ENCODE data around the gene GPC4. TPM values are rescaled to one million over a fixed set of nuclear protein-coding genes. Genes with fewer than 3 reads are reported as not detected.
A peak's percentile ranks its signal among the peaks of the same experiment; 100 is the strongest.

Gene GPC4
- polyA plus RNA-seq, 2 donors = 1.6 to 4.0 TPM

- H3K27ac ChIP-seq (ENCODE audit: low read depth in 2 of 2, low read length in 1 of 2) = no peak overlapping the region
- H3K4me1 ChIP-seq (ENCODE audit: control insufficient read depth in 2 of 2, insufficient read depth in 2 of 2, low read length in 1 of 2) = no peaks in the 10 kb centered on the region
- 37 to 43% methylated on average over 13 of the region's 13 CpGs for WGBS, 2 donors
- no peaks in the 10 kb centered on the region for H3K27me3 ChIP-seq (ENCODE audit: control insufficient read depth in 1 of 2, insufficient read depth in 2 of 2, low read length in 2 of 2)
- H3K9me3 ChIP-seq (ENCODE audit: control insufficient read depth in 2 of 2, insufficient read depth in 1 of 2, low read depth in 1 of 2, low read length in 1 of 2) = no peaks in the 10 kb centered on the region
- no peaks in the 10 kb centered on the region for H3K36me3 ChIP-seq (ENCODE audit: control insufficient read depth in 2 of 2, insufficient read depth in 2 of 2, low read length in 1 of 2)
- no peak overlapping the region for H3K4me3 ChIP-seq (ENCODE audit: low read depth in 1 of 2, low read length in 2 of 2)
Observed at GRCh38 chrX:133265331-133265730, 150.0 kb downstream of the GPC4 start.

- Histone ChIP-seq H3K4me3 (ENCODE audit: low read depth in 1 of 2, low read length in 2 of 2) (no peak overlapping the region), H3K4me1 (ENCODE audit: control insufficient read depth in 2 of 2, insufficient read depth in 2 of 2, low read length in 1 of 2) (no peaks in the 10 kb centered on the region), H3K27me3 (ENCODE audit: control insufficient read depth in 1 of 2, insufficient read depth in 2 of 2, low read length in 2 of 2) (peaks cover 0 to 3% of the 10 kb centered on the region in 2 donors), H3K36me3 (ENCODE audit: control insufficient read depth in 2 of 2, insufficient read depth in 2 of 2, low read length in 1 of 2) (no peaks in the 10 kb centered on the region), H3K9me3 (ENCODE audit: control insufficient read depth in 2 of 2, insufficient read depth in 1 of 2, low read depth in 1 of 2, low read length in 1 of 2) (no peaks in the 10 kb centered on the region), H3K27ac (ENCODE audit: low read depth in 2 of 2, low read length in 1 of 2) (no peak overlapping the region)
Observed at GRCh38 chrX:133258481-133258880, 156.8 kb downstream of the GPC4 start.

GRCh38 chrX:133254666-133255065 is 160.6 kb downstream of the GPC4 start:
- Histone ChIP-seq H3K36me3 (ENCODE audit: control insufficient read depth in 2 of 2, insufficient read depth in 2 of 2, low read length in 1 of 2) (no peaks in the 10 kb centered on the region), H3K4me3 (ENCODE audit: low read depth in 1 of 2, low read length in 2 of 2) (no peak overlapping the region), H3K9me3 (ENCODE audit: control insufficient read depth in 2 of 2, insufficient read depth in 1 of 2, low read depth in 1 of 2, low read length in 1 of 2) (no peaks in the 10 kb centered on the region), H3K27me3 (ENCODE audit: control insufficient read depth in 1 of 2, insufficient read depth in 2 of 2, low read length in 2 of 2) (peaks cover 0 to 5% of the 10 kb centered on the region in 2 donors), H3K27ac (ENCODE audit: low read depth in 2 of 2, low read length in 1 of 2) (no peak overlapping the region), H3K4me1 (ENCODE audit: control insufficient read depth in 2 of 2, insufficient read depth in 2 of 2, low read length in 1 of 2) (no peaks in the 10 kb centered on the region)
- WGBS, 2 donors = 66 to 73% methylated on average over 3 of the region's 3 CpGs

GRCh38 chrX:133251204-133251603 is 164.1 kb downstream of the GPC4 start:
- Histone ChIP-seq H3K27ac (ENCODE audit: low read depth in 2 of 2, low read length in 1 of 2) (peak overlapping the region in 1 of 2 donors; percentile 5), H3K4me1 (ENCODE audit: control insufficient read depth in 2 of 2, insufficient read depth in 2 of 2, low read length in 1 of 2) (no peaks in the 10 kb centered on the region), H3K27me3 (ENCODE audit: control insufficient read depth in 1 of 2, insufficient read depth in 2 of 2, low read length in 2 of 2) (peaks cover 0 to 10% of the 10 kb centered on the region in 2 donors), H3K36me3 (ENCODE audit: control insufficient read depth in 2 of 2, insufficient read depth in 2 of 2, low read length in 1 of 2) (no peaks in the 10 kb centered on the region), H3K9me3 (ENCODE audit: control insufficient read depth in 2 of 2, insufficient read depth in 1 of 2, low read depth in 1 of 2, low read length in 1 of 2) (peaks cover 0 to 6% of the 10 kb centered on the region in 2 donors), H3K4me3 (ENCODE audit: low read depth in 1 of 2, low read length in 2 of 2) (no peak overlapping the region)
- 67 to 72% methylated on average over 5 of the region's 5 CpGs for WGBS, 2 donors

- Histone ChIP-seq H3K9me3 (ENCODE audit: control insufficient read depth in 2 of 2, insufficient read depth in 1 of 2, low read depth in 1 of 2, low read length in 1 of 2) (peaks cover 0 to 6% of the 10 kb centered on the region in 2 donors), H3K27ac (ENCODE audit: low read depth in 2 of 2, low read length in 1 of 2) (no peak overlapping the region), H3K4me3 (ENCODE audit: low read depth in 1 of 2, low read length in 2 of 2) (no peak overlapping the region), H3K4me1 (ENCODE audit: control insufficient read depth in 2 of 2, insufficient read depth in 2 of 2, low read length in 1 of 2) (no peaks in the 10 kb centered on the region), H3K27me3 (ENCODE audit: control insufficient read depth in 1 of 2, insufficient read depth in 2 of 2, low read length in 2 of 2) (peaks cover 0 to 10% of the 10 kb centered on the region in 2 donors), H3K36me3 (ENCODE audit: control insufficient read depth in 2 of 2, insufficient read depth in 2 of 2, low read length in 1 of 2) (no peaks in the 10 kb centered on the region)
- WGBS, 2 donors = 67 to 68% methylated on average over 5 of the region's 5 CpGs
Observed at GRCh38 chrX:133250184-133251100, 164.8 kb downstream of the GPC4 start.

Other genes with a start within 250 kb of the GPC4 start
- not detected for gene TFDP3, start 197.1 kb downstream of the GPC4 start, polyA plus RNA-seq